ENCODE data around the gene HOXD9.

GRCh38 chr2:176138526-176138922, 16.0 kb downstream of the HOXD9 start:
- TF ChIP-seq E2F5 (CRISPR knock-in tag; IDR thresholded peaks at IDR 0.05) (no peak), TP53 (CRISPR knock-in tag; IDR thresholded peaks at IDR 0.05) (no peak), ZNF232 (CRISPR knock-in tag; IDR thresholded peaks at IDR 0.05) (no peak), NR1H2 (CRISPR knock-in tag; IDR thresholded peaks at IDR 0.05) (no peak), E2F4 (CRISPR knock-in tag; IDR thresholded peaks at IDR 0.05; ENCODE audit: borderline replicate concordance, low read depth) (no peak)

Data from WTC11 (cell line).